ENCODE data around the gene KLRF2. TPM values are rescaled to one million over a fixed set of nuclear protein-coding genes. Genes with fewer than 3 reads are reported as not detected.

KLRF2 gene
- total RNA-seq, 4 donors from 2014 or later = not detected

- ATAC-seq (ENCODE audit: low FRiP score) = no peak
- no peak for TF ChIP-seq CTCF (IDR thresholded peaks at IDR 0.05)
- DNase-seq (ENCODE audit: low spot score) = no peak
Measured at GRCh38 chr12:9902539-9903228, 21.4 kb downstream of the KLRF2 start.

- no peak for TF ChIP-seq CTCF (IDR thresholded peaks at IDR 0.05)
- no peak for ATAC-seq (ENCODE audit: low FRiP score)
- DNase-seq (ENCODE audit: low spot score) = no peak
Measured at GRCh38 chr12:9906873-9907272, 25.6 kb downstream of the KLRF2 start.

- ATAC-seq (ENCODE audit: low FRiP score) = no peak
- no peak for TF ChIP-seq CTCF (IDR thresholded peaks at IDR 0.05)
- DNase-seq (ENCODE audit: low spot score) = no peak
Measured at GRCh38 chr12:9907769-9908168, 26.5 kb downstream of the KLRF2 start.

DNA sequence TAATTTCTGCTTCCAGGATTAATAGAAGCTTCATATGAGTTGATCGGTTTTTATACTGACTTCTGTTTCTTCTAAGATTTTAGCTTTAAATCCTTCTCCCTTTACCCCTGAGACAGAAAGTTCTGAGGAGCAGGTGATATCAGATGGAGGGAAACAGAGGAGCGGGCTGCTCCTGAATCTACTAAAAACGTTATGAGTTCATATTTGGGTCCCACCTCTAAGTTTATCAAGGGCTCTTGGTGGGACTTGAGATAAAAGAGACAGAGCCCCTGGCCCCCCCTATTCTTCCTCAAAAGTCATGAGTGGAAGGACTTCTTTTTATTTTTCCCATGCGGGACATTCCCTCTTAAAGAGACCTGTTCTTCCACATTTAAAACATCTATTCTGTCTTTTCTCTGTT is 27.1 kb downstream of the KLRF2 start:
- DNase-seq (ENCODE audit: low spot score) (no peak), ATAC-seq (ENCODE audit: low FRiP score) (no peak)
- TF ChIP-seq CTCF (IDR thresholded peaks at IDR 0.05) = no peak

DNA sequence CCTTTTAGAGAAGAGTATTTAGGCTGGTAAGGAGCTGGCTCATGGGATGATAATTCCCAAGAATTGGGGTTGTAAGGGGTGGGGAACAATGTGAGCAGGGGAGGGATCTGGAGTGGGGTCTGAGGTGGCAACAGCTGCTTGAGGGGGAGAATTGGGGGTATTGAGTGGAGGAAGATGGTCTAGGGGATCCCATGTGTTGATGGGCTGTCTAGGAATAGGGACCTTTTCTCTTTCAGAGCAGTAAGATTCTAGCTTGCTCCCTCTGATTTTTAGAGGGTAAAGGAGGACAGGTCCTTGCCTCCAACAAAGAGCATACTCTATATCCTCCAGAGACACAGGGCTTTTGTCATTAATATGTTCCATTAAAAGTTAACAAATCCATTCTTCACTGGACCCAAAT is 28.4 kb downstream of the KLRF2 start:
- ATAC-seq (ENCODE audit: low FRiP score) = no peak
- TF ChIP-seq CTCF (IDR thresholded peaks at IDR 0.05) = no peak

GRCh38 chr12:9910716-9911421 is 29.6 kb downstream of the KLRF2 start:
- ATAC-seq (ENCODE audit: low FRiP score) (no peak), DNase-seq (ENCODE audit: low spot score) (no peak)
- TF ChIP-seq CTCF (IDR thresholded peaks at IDR 0.05) = no peak

More for the DNA sequence above, 28.4 kb downstream of the KLRF2 start:
- DNase-seq (ENCODE audit: low spot score) = no peak

GRCh38 chr12:9911708-9912107 is 30.4 kb downstream of the KLRF2 start:
- no peak for DNase-seq (ENCODE audit: low spot score)
- ATAC-seq (ENCODE audit: low FRiP score) = no peak
- no peak for TF ChIP-seq CTCF (IDR thresholded peaks at IDR 0.05)

All from omental fat pad (tissue), 4 donors.